ENCODE measurements around the gene ISG15.

DNA sequence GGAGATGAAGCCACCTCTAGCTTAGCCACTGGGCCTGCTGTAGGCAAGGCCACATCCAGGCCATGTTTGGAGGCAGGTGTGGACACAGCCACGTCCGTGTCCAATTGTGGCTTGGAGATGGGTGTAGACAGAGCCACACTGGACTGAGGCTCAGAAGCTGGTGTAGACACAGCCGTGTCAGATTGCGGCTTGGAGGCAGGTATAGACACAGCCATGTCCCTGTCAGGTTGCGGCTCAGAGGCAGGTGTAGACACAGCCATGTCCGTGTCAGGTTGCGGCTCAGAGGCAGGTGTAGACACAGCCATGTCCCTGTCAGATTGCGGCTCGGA is 33.6 kb upstream of the ISG15 start:
- TF ChIP-seq CTCF (conservative IDR thresholded peaks at IDR 0.05), result no peak
- no peak for TF ChIP-seq ZFX (IDR thresholded peaks at IDR 0.05)

Data from C4-2B (cell line).